ENCODE data around the gene DPT.

The DPT gene

GRCh38 chr1:168698453-168698852, 30.6 kb downstream of the DPT start:
- no peak for DNase-seq (ENCODE audit: low read depth)

GRCh38 chr1:168697356-168698126, 31.5 kb downstream of the DPT start:
- no peak for DNase-seq (ENCODE audit: low read depth)

GRCh38 chr1:168696125-168696760, 32.8 kb downstream of the DPT start:
- no peak for DNase-seq (ENCODE audit: low read depth)

GRCh38 chr1:168693872-168694238, 35.2 kb downstream of the DPT start:
- DNase-seq (ENCODE audit: low read depth) = no peak

- DNase-seq (ENCODE audit: low read depth) = no peak
These were observed 35.7 kb downstream of the DPT start for GRCh38 chr1:168693197-168693871.

GRCh38 chr1:168692472-168692871, 36.5 kb downstream of the DPT start:
- DNase-seq (ENCODE audit: low read depth) = no peak

GRCh38 chr1:168691541-168691940, 37.5 kb downstream of the DPT start:
- no peak for DNase-seq (ENCODE audit: low read depth)

GRCh38 chr1:168689726-168690602, 39.0 kb downstream of the DPT start:
- no peak for DNase-seq (ENCODE audit: low read depth)

GRCh38 chr1:168689327-168689657, 39.7 kb downstream of the DPT start:
- DNase-seq (ENCODE audit: low read depth) = no peak

- DNase-seq (ENCODE audit: low read depth) = no peak
These were observed 40.2 kb downstream of the DPT start for GRCh38 chr1:168688644-168689326.

GRCh38 chr1:168687816-168688215, 41.2 kb downstream of the DPT start:
- DNase-seq (ENCODE audit: low read depth) = no peak

- DNase-seq (ENCODE audit: low read depth) = no peak
These were observed 42.3 kb downstream of the DPT start for GRCh38 chr1:168686666-168687065.

- DNase-seq (ENCODE audit: low read depth) = no peak
These were observed 45.1 kb downstream of the DPT start for GRCh38 chr1:168683871-168684270.

GRCh38 chr1:168676861-168677260, 52.1 kb downstream of the DPT start:
- DNase-seq (ENCODE audit: low read depth) = no peak

- no peak for DNase-seq (ENCODE audit: low read depth)
These were observed 52.8 kb downstream of the DPT start for GRCh38 chr1:168676029-168676812.

GRCh38 chr1:168673974-168674683, 54.9 kb downstream of the DPT start:
- no peak for DNase-seq (ENCODE audit: low read depth)

GRCh38 chr1:168672278-168672677, 56.7 kb downstream of the DPT start:
- DNase-seq (ENCODE audit: low read depth) = no peak

GRCh38 chr1:168671782-168672181, 57.2 kb downstream of the DPT start:
- DNase-seq (ENCODE audit: low read depth) = no peak

GRCh38 chr1:168665975-168666374, 63.0 kb downstream of the DPT start:
- DNase-seq (ENCODE audit: low read depth) = no peak

GRCh38 chr1:168664069-168664834, 64.8 kb downstream of the DPT start:
- DNase-seq (ENCODE audit: low read depth) = no peak
